ENCODE data around the gene MYADM.

DNA sequence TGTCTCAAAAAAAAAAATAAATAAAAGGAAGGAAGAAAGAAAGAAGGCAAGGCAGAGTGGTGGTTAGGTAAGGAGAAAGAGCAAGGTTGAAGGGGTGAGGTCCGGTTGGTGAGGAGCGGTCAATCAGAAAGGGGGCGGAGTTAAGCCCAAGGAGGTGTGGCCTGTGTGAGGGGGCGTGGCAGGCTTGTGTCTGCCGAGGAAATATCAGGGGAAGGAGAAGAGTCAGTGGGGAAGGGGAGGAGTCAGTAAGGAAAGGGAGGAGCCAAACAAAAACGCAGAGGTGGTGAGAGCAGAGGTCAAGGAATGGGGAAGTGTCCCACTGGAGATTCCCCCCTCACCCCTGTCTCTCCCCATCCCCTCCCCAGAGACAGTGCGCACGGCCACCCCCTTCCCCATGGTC, 47.3 kb downstream of the MYADM start:
- TF ChIP-seq, protein P1, sequence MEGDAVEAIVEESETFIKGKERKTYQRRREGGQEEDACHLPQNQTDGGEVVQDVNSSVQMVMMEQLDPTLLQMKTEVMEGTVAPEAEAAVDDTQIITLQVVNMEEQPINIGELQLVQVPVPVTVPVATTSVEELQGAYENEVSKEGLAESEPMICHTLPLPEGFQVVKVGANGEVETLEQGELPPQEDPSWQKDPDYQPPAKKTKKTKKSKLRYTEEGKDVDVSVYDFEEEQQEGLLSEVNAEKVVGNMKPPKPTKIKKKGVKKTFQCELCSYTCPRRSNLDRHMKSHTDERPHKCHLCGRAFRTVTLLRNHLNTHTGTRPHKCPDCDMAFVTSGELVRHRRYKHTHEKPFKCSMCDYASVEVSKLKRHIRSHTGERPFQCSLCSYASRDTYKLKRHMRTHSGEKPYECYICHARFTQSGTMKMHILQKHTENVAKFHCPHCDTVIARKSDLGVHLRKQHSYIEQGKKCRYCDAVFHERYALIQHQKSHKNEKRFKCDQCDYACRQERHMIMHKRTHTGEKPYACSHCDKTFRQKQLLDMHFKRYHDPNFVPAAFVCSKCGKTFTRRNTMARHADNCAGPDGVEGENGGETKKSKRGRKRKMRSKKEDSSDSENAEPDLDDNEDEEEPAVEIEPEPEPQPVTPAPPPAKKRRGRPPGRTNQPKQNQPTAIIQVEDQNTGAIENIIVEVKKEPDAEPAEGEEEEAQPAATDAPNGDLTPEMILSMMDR (IDR thresholded peaks at IDR 0.05 in 4 of 5, conservative IDR thresholded peaks at IDR 0.05 in 1 of 5) = no peak
- TF ChIP-seq POLR2A (IDR thresholded peaks at IDR 0.05) = no peak
